Measurements from ENCODE around the gene ABHD5.

Gene ABHD5

GRCh38 chr3:43727930-43728329 lies 37.2 kb downstream of the ABHD5 start:
- no peak for DNase-seq

- no peak for DNase-seq
Observed at GRCh38 chr3:43728476-43728875, 37.7 kb downstream of the ABHD5 start.

GRCh38 chr3:43728947-43729346 lies 38.2 kb downstream of the ABHD5 start:
- no peak for DNase-seq

- DNase-seq: peak; percentile 29
Observed at GRCh38 chr3:43729707-43730414, 39.1 kb downstream of the ABHD5 start.

GRCh38 chr3:43732747-43733425 lies 42.1 kb downstream of the ABHD5 start:
- DNase-seq: no peak

- no peak for DNase-seq
Observed at GRCh38 chr3:43733459-43734384, 43.0 kb downstream of the ABHD5 start.

- DNase-seq: no peak
Observed at GRCh38 chr3:43734685-43735084, 43.9 kb downstream of the ABHD5 start.

- no peak for DNase-seq
Observed at GRCh38 chr3:43735618-43736017, 44.9 kb downstream of the ABHD5 start.

GRCh38 chr3:43736558-43737440 lies 46.1 kb downstream of the ABHD5 start:
- peak; percentile 13 for DNase-seq

- no peak for DNase-seq
Observed at GRCh38 chr3:43738305-43738704, 47.6 kb downstream of the ABHD5 start.

GRCh38 chr3:43742920-43743319 lies 52.2 kb downstream of the ABHD5 start:
- DNase-seq: no peak

GRCh38 chr3:43747641-43748040 lies 56.9 kb downstream of the ABHD5 start:
- DNase-seq: no peak

- peak; percentile 5 for DNase-seq
Observed at GRCh38 chr3:43748179-43748578, 57.4 kb downstream of the ABHD5 start.

GRCh38 chr3:43748645-43749044 lies 57.9 kb downstream of the ABHD5 start:
- no peak for DNase-seq

- no peak for DNase-seq
Observed at GRCh38 chr3:43752905-43753304, 62.2 kb downstream of the ABHD5 start.

- DNase-seq: no peak
Observed at GRCh38 chr3:43753741-43754715, 63.3 kb downstream of the ABHD5 start.

GRCh38 chr3:43755516-43756200 lies 64.9 kb downstream of the ABHD5 start:
- DNase-seq: no peak

GRCh38 chr3:43757666-43758321 lies 67.1 kb downstream of the ABHD5 start:
- no peak for DNase-seq

GRCh38 chr3:43758592-43759225 lies 68.0 kb downstream of the ABHD5 start:
- no peak for DNase-seq
